GM19452 (cell line): Measurements from ENCODE around the gene TEKTIP1.
"Not testable (repeated sequence)": the region's sequence is repeated elsewhere in the genome, so short reads cannot be mapped to it uniquely, and the experiment has no call there.

Experiments used
- ATAC-seq: cut with Tn5 transposase; IDR thresholded peaks from one replicate; pipeline ENCODE4 v1.9.1; 2021; ENCODE audit not compliant: unreplicated experiment

TEKTIP1 gene

DNA sequence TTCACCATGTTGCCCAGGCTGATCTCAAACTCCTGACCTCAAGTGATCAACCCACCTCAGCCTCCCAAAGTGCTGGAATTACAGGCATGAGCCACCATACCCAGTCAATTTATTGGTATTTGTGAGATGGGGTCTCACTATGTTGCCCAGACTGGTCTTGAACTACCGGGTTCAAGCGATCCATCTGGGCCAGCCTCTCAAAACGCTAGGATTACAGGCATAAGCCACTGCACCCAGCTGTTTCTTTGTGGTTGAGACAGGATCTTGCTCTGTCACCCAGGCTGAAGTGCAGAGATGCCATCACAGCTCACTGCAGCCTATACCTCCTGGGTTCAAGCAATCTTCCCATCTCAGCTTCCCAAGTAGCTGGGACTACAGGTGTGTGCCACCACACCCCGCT lies 42.8 kb downstream of the TEKTIP1 start:
- not testable (repeated sequence) for ATAC-seq

DNA sequence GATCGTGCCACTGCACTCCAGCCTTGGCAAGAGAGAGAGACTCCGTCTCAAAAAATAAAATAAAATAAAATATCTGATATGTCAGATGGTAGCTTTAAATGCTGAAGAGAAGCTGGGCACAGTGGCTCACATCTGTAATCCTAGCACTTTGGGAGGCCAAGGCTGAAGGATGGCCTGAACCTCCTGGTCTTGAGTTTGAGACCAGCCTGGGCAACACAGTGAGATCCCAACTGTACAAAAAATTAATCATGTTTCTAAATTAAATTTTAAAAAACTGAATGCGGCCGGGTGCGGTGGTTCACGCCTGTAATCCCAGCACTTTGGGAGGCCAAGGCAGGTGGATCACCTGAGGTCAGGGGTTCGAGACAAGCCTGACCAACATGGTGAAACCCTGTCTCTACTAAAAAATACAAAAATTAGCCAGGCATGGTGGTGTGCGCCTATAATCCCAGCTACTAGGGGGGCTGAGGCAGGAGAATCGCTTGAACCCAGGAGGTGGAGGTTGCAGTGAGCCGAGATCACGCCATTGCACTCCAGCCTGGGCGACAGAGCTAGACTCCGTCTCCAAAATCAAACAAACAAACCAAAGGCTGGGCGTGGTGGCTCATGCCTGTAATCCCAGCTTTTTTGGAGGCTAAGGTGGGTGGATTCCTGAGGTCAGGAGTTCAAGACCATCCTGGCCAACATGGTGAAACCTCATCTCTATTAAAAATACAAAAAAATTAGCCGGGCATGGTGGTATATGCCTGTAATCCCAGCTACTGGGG lies 45.2 kb downstream of the TEKTIP1 start:
- ATAC-seq: not testable (repeated sequence)

DNA sequence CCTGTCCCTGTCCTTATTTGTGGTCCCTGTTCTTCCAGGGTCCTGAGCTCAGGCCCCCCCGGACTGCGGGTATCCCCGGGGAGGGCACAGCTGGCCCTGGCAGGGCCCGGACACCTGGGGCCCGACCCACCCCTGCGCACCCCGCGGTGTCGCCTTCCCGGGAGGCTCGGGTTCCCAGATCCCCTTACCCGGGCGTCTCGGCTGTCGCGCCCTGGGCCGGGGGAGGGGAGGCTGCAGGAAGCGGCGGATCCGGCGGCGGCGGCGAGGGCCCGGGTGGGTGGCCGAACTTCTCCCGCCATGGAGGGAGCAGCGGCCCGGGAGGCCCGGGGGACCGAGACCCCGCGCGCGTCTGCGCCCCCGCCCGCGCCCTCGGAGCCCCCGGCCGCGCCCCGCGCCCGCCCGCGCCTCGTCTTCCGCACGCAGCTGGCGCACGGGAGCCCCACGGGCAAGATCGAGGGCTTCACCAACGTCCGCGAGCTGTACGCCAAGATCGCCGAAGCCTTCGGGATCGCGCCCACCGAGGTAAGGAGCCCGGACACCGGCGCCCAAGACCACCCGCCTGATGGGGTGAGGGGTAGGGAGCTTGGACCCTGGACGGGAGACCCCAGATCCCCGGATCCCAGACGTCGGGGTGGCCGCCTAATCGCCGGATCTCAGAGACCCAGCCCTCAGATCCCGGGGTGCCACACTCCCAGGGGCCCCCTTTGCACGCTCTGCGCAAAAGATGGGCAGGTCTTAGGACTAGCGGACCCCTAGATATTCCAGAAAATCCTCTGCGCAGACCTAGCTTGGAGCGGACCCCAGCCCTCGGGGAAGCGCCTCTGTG lies 46.5 kb downstream of the TEKTIP1 start, which contains the start of gene GIPC3:
Gene GIPC3, plus strand, starts transcription at position 178 of the 826 bp plus-strand sequence. Its CDS starts 120 bp downstream, at position 298.
- no peak for ATAC-seq

DNA sequence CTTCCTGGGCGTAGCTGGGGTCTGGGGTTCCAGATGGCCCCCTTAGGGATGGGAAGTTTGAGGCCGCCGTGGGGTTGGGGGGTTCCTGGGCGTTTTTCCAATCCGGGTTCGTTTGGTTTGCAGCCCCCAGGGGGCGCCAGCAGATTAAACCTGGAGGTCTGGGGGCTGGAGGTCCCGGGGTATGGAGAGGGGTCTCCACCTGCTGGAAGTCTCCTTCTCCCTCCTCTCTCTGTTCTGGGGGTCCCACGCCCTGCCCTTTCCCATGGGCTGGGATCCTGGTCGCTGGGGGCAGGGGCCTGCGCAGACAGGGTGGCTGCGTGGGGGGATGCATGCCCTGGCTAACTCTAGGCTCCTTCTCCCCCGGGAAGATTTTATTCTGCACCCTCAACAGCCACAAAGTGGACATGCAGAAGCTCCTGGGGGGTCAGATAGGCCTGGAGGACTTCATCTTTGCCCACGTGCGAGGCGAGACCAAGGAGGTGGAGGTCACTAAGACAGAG lies 47.2 kb downstream of the TEKTIP1 start:
- ATAC-seq: no peak

DNA sequence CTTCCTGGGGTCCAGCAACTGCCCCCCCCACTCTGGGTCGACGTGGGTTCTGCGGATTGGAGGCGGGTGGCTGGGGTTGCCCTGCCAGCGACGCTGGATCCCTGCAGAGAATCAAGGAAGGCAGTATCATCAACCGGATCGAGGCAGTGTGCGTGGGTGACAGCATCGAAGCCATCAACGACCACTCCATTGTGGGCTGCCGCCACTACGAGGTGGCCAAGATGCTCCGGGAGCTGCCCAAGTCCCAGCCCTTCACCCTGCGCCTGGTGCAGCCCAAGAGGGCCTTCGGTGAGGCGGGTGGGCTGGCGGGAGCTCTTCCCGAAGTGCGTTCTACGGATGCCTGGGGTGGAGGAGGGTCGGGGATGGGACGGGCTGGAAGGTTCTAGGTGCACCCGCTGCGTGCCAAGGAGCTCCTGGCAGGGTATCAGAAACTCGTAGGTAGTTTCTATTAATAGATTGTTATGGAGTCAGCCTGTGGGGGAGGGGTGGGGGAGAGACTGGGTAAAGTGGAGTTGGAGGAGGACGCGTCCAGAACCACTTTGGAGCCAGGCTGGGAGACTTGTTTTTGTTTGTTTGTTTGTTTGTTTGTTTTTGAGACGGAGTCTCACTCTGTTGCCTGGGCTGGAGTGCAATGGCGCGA lies 47.9 kb downstream of the TEKTIP1 start:
- ATAC-seq: no peak

DNA sequence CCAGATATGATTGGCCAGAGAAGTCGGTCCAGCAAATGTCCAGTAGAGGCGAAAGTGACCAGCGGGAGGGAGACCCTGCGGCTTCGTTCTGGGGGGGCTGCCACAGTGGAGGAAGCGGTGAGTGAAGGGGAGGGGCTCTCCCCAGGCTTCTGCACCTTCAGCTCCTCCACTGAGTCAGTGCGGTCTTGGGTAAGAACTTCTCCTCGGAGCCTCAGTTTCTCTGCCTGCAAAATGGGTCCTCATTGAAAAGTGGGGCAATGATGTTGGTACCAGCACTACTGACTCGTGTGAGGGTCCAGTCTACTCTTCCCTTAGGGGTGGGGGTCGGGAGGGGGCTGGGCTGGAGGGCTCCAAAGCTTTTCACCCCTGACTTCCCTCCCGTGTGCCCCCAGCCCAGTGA lies 50.5 kb downstream of the TEKTIP1 start:
- ATAC-seq: no peak

DNA sequence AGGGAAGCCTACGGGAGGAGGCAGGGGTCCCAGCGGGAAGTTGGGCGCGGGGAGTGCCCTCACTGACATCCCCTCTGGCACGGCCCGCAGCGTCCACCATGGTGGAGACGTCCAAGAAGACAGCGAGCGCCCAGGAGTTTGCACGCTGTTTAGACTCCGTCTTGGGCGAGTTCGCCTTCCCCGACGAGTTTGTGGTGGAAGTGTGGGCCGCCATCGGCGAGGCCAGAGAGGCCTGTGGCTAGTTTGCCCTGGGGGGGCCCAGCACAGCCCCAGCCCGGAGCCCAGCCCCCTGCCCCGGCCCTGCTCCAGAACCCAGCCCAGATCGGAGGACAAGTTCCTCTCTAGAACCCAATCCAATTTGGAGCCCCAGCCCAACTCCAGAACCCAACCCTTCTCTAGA lies 51.0 kb downstream of the TEKTIP1 start:
- no peak for ATAC-seq

DNA sequence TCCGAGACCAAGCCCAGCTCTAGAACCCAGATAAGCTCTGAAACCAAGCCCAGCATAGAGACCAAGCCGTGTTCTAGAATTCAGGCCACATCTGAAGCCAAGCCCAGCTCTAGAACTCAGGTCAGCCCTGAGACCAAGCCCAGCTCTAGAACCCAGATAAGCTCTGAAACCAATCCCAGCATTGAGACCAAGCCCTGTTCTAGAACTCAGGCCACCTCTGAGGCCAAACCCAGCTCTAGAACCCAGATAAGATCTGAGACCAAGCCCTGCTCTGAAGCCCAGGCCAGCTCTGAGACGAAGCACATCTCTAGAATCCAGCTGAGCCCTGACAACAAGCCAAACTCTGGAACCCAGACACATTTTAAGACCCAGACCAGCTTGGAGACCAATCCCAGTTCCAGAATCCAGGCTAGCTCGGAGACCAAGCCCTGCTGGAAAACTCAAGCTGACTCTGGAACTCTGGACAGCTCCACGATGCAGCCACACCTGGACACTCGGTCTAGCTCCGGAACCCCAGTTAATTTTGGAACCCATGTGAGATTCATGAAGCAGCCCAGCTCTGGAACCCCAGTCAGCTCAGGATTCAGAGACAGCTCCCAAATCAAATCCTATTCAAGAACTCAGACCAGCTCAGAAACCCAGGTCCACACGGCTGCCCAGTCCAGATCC lies 52.2 kb downstream of the TEKTIP1 start:
- no peak for ATAC-seq

DNA sequence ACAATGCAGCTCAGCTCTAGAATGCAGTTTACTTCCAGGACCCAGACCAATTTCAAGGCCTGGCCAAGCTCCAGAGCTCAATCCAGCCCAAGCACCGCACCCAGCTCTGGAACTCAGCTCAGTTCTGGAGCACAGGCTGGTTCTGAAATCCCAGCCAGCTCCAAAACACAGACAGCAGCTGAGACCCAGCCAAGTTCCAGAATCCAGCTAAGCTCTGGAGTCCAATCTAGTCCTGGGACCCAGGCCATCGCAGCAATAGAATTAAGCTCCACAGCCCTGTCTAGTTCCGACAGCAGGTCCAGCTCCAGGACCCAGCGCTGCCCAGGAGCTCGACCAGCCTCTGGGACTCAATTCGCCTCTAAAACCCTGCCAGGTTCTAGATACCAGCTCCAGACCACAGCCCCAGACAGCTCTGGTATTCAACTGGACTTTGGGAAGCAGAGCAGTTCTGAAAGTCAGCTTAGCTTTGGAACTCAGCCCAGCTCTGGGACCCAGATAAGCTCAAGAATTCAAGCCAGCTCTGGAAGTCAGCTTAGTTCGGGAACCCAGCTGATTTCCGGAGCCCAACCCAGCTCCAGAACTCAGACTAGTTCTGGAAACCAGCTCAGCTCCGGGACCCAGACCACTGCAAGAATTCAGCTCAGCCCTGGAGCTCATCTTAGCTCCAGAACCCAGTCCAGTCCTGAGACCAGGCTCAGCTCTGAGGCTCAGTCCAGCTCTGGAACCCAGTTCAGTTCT lies 53.1 kb downstream of the TEKTIP1 start:
- no peak for ATAC-seq

DNA sequence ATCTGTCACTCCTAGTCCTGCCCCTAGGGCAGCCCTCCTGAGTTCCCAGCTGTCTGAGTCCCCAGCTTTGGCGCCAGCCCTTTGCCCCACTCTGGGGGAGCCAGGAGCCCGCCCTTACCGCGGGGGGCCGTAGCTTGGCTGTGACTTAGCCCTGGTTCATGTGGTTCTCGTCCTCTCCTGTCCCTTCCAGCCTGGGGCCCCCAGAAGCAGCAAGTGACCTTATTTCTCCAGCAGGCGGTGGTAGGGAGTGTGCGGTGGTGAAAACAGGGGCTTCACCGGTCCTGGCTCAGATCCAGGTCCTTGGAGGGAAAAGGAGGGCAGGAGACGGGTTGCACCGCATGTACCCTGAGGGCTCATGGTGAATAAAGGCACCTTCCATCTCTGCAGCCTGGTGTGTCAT lies 54.2 kb downstream of the TEKTIP1 start:
- no peak for ATAC-seq
